ENCODE results near the gene FOXL1. TPM values are rescaled to one million over a fixed set of nuclear protein-coding genes. Genes with fewer than 3 reads are reported as not detected.

Gene FOXL1
- polyA plus RNA-seq, 4 donors, result 15.5 to 21.5 (median 19.1) TPM

DNA sequence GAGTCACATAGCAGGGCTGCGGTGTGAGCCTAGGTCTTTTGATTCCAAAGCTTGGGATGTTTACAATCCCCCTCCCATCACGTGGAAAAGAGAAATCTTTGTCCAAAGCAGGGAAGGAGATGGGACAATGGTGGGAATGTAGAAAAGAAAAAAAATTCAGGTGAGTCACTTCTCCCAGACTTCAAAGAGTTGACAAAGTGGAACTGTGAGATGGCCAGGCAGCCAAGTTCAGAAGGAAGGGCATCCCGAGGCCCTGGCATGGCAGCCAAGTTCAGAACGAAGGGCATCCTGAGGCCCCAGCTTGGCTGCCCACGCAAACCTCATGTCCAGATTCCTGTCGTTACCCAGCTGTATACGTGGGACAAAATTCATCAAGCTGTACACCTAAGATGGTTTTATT is 47.5 kb downstream of the FOXL1 start:
- DNase-seq (ENCODE audit: low read depth in 4 of 4, low spot score in 3 of 4), result no peak

DNA sequence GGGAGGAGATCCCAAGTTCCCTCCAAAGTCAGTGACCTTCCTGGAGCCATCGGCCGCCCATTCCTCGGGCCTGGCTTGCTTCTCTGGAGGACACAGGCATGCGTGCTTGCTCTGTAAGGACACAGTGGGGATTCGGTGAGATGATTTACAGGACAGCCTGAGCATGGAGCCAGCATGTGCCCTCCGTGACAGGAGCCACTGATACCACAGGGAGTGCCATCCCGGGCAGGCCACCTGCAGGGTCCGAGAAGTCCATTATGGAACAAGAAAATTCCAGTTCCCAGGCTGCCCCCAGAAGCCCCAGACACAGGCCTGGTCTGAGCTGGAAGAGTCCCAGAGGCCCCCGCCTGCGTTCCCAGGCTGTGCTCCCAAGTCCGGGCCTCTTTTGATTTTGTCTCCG is 47.9 kb downstream of the FOXL1 start:
- DNase-seq (ENCODE audit: low read depth in 4 of 4, low spot score in 3 of 4), result no peak

DNA sequence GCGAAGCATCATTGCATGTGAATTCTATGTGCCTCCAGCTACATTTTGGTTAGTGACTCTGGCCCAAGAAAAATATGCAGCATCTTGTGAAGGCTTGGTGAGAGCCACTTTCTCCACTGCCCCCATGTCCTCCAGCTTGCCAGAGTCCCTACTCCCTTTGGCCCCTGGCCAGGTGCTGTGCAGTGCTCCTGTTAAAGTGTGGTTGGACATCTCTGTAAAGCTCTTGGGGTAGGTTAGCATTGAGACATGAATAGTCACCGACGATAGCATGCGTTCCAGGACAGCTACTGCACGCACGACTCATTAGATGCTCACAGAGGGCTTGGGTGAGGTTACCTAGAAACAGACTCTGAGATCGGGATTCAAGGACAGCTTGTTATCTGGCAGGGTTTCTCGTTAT is 48.6 kb downstream of the FOXL1 start:
- DNase-seq (ENCODE audit: low read depth in 4 of 4, low spot score in 3 of 4), result no peak

DNA sequence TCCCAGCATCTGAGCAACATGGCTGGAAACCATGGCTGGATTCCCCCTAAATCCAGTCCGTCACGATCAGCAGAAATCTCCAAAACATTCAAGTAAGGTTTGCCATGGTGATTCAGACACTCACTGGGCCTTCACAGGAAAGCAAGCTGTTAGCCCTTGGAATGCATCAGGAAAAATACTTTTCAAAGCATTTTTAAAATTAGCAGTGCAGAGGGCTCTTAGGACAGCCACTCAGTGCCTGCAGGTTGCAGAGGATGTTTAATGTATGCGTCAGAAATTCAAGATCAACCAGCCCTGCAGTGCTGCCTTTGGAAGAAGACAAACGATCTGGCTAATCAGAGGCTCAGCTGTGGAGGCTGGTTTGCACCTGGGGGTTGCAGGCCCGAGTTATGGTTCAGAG is 50.3 kb downstream of the FOXL1 start:
- no peak for DNase-seq (ENCODE audit: low read depth in 4 of 4, low spot score in 3 of 4)

DNA sequence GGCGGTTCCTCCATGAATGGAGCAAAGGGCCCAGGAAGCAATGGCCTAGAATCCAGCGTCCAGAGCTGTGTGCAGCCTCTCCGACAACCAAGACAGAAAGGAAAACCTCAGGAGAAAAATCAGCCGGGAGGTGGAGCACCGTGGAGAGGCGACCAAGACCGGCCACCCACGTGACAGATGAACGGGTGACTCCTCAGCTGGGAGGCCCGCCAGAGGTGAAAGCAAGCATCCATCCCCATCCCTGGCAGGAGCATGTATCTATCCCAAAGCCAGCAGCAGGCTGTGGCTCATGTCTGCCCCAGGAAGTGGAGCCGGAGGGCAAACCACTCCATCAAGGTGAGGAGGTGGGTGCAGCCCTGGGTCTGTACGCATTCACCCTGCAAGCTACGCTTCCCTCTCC is 52.1 kb downstream of the FOXL1 start:
- DNase-seq (ENCODE audit: low read depth in 4 of 4, low spot score in 3 of 4), result no peak

DNA sequence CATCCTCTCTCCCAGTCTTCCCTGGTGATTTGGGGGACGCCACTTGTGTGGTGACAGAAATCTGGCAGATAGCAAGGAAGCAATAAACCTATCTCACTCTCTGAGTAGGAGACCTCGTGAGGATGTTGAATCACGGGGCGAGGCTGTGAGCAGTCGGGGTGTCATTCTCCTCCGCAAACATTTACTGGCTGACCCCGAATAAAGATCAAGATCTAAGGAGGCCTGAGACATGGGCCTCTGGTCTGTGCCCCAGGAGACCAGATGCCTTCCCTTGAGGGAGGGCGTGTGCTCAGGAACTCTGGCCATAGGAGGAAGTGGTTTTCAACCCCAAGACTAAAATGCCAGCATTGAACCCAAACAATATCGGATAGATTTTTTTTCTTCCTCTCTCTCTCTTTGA is 53.1 kb downstream of the FOXL1 start:
- DNase-seq (ENCODE audit: low read depth in 4 of 4, low spot score in 3 of 4), result no peak

Other genes with a start within 250 kb of the FOXL1 start
- under 1 TPM; 0.07 to 0.60 (median 0.24) TPM for gene FOXF1, start 68.0 kb upstream of the FOXL1 start, polyA plus RNA-seq (ENCODE audit: insufficient read length in 4 of 4)
- 10 to 100 TPM; 25.1 to 30.2 (median 26.7) TPM for gene MTHFSD, start 23.3 kb upstream of the FOXL1 start, polyA plus RNA-seq (ENCODE audit: insufficient read length in 4 of 4)
- gene FOXC2, start 11.7 kb upstream of the FOXL1 start, polyA plus RNA-seq (ENCODE audit: insufficient read length in 4 of 4), result 10 to 100 TPM; 50.1 to 55.3 (median 52.2) TPM

Measured in right renal pelvis (tissue), 4 donors.